Vagina (tissue), 2 donors: Measurements from ENCODE around the gene CDK3. TPM values are rescaled to one million over a fixed set of nuclear protein-coding genes. Genes with fewer than 3 reads are reported as not detected.
A peak's percentile ranks its signal among the peaks of the same experiment; 100 is the strongest.

Experiments
- DNase-seq, 2 donors: peaks; one replicate each; pipeline ENCODE4 v3.0.0-alpha.2; 2017; ENCODE audit errors: extremely low spot score in 2 of 2
- H3K27ac ChIP-seq: fragments of 200-600 bp; sonication (generic); one replicate; pipeline ENCODE4 v1.5.1; 2019
- H3K27me3 ChIP-seq: fragments of 200-600 bp; sonication (generic); one replicate; pipeline ENCODE4 v1.5.1; 2019
- H3K36me3 ChIP-seq, 2 donors: fragments of 200-600 bp; sonication (generic); one replicate each; pipeline ENCODE4 v1.5.1; 2017 to 2019
- H3K4me1 ChIP-seq: fragments of 200-600 bp; sonication (generic); one replicate; pipeline ENCODE4 v1.5.1; 2019
- H3K4me3 ChIP-seq, 2 donors: fragments of 200-600 bp; sonication (generic); 1 replicate in 1 of 2; 2 replicates in 1 of 2; pipeline ENCODE4 v1.5.1; 2016 to 2019
- H3K9me3 ChIP-seq: fragments of 200-600 bp; sonication (generic); one replicate; pipeline ENCODE4 v1.5.1; 2019
- CTCF ChIP-seq, 3 experiments: fragments of 450-650 bp in 2 of 3; fragments of 200-600 bp in 1 of 3; sonication (generic) in 1 of 3; IDR thresholded peaks; one replicate each; pipeline ENCODE4 v1.5.1; 2017 to 2019; ENCODE audit warnings: antibody characterized with exemption in 3 of 3, mild to moderate bottlenecking in 2 of 3, moderate library complexity in 2 of 3
- POLR2A ChIP-seq, 2 donors: fragments of 450-650 bp; IDR thresholded peaks; one replicate each; pipeline ENCODE4 v1.6.1; 2017; ENCODE audit warnings: antibody characterized with exemption in 2 of 2, mild to moderate bottlenecking in 2 of 2, moderate library complexity in 2 of 2
- POLR2AphosphoS5 ChIP-seq, 2 donors: sonication (generic); formaldehyde crosslinking; IDR thresholded peaks; one replicate each; pipeline ENCODE4 v1.9.0; 2017; ENCODE audit warnings: antibody characterized with exemption in 2 of 2, mild to moderate bottlenecking in 2 of 2, low read depth in 1 of 2; ENCODE audit not compliant: insufficient read depth in 1 of 2
- intact Hi-C: fragments of 100-400 bp; cut with DNase I; formaldehyde crosslinking; loops from one replicate; pipeline ENCODE4 v1.15.1; 2023
- total RNA-seq: library from RNA; depleted of rRNA; stranded (reverse); fragments of >200 nt; gene quantifications from one replicate; pipeline ENCODE4 v1.2.3, GENCODE V29; 2016

CDK3 gene
- total RNA-seq, 1 donor from 2014 or later = 3.2 TPM

- H3K4me3 ChIP-seq = no peak overlapping the region
- H3K27ac ChIP-seq = peak overlapping the region; percentile 30
- intact Hi-C loops = no loop called here
Measured at GRCh38 chr17:75976175-75976848, 24.3 kb upstream of the CDK3 start.

GRCh38 chr17:75978938-75979704 is 21.5 kb upstream of the CDK3 start, which contains the start of the genes ACOX1 and TEN1:
Gene ACOX1 (minus strand): TSS chr17:75979166. CDS start chr17:75979073, 93 bp downstream.
Gene TEN1 (plus strand): TSS chr17:75979240. CDS start chr17:75986193, 6,953 bp downstream.
- DNase-seq = peak in 1 of 2 donors; percentile 98

More at GRCh38 chr17:75976175-75976848, 24.3 kb upstream of the CDK3 start:
- H3K4me1 ChIP-seq = peaks cover 44% of the 10 kb centered on the region
- no peak for TF ChIP-seq POLR2A (IDR thresholded peaks at IDR 0.05)
- TF ChIP-seq POLR2AphosphoS5 (IDR thresholded peaks at IDR 0.05; ENCODE audit: insufficient read depth in 1 of 2, low read depth in 1 of 2) = no peak
- TF ChIP-seq CTCF (IDR thresholded peaks at IDR 0.05) = no peak
- no peaks in the 10 kb centered on the region for H3K9me3 ChIP-seq
- no peaks in the 10 kb centered on the region for H3K27me3 ChIP-seq
- DNase-seq = no peak
- peaks cover 0 to 4% of the 10 kb centered on the region in 2 donors for H3K36me3 ChIP-seq

GRCh38 chr17:75979705-75980187 is 20.9 kb upstream of the CDK3 start:
- no peaks in the 10 kb centered on the region for H3K27me3 ChIP-seq
- intact Hi-C loops = no loop called here
- peaks cover 72% of the 10 kb centered on the region for H3K4me1 ChIP-seq
- H3K9me3 ChIP-seq = no peaks in the 10 kb centered on the region
- DNase-seq = peak in 1 of 2 donors; percentile 91
- TF ChIP-seq POLR2AphosphoS5 (IDR thresholded peaks at IDR 0.05; ENCODE audit: insufficient read depth in 1 of 2, low read depth in 1 of 2) (no peak), POLR2A (IDR thresholded peaks at IDR 0.05) (no peak), CTCF (IDR thresholded peaks at IDR 0.05) (no peak)
- H3K4me3 ChIP-seq = peak overlapping the region; percentile 87 to 92
- peak overlapping the region; percentile 97 for H3K27ac ChIP-seq
- H3K36me3 ChIP-seq = no peaks in the 10 kb centered on the region

More at GRCh38 chr17:75978938-75979704, 21.5 kb upstream of the CDK3 start, which contains the start of the genes ACOX1 and TEN1:
- intact Hi-C loops = no loop called here
- H3K36me3 ChIP-seq = no peaks in the 10 kb centered on the region
- H3K27me3 ChIP-seq = no peaks in the 10 kb centered on the region
- H3K9me3 ChIP-seq = no peaks in the 10 kb centered on the region
- H3K4me1 ChIP-seq = peaks cover 66% of the 10 kb centered on the region
- TF ChIP-seq POLR2AphosphoS5 (IDR thresholded peaks at IDR 0.05; ENCODE audit: insufficient read depth in 1 of 2, low read depth in 1 of 2) (peak; percentile 90 to 95), POLR2A (IDR thresholded peaks at IDR 0.05) (peak in 1 of 2 donors; percentile 81), CTCF (IDR thresholded peaks at IDR 0.05) (peak in 2 of 3 experiments; percentile 1 to 13)
- peak within 1 kb of the TSS; percentile 87 to 92 for H3K4me3 ChIP-seq
- peak within 1 kb of the TSS; percentile 97 for H3K27ac ChIP-seq

- TF ChIP-seq CTCF (IDR thresholded peaks at IDR 0.05) (no peak), POLR2AphosphoS5 (IDR thresholded peaks at IDR 0.05; ENCODE audit: insufficient read depth in 1 of 2, low read depth in 1 of 2) (no peak), POLR2A (IDR thresholded peaks at IDR 0.05) (no peak)
- no peaks in the 10 kb centered on the region for H3K27me3 ChIP-seq
- peak overlapping the region; percentile 87 to 92 for H3K4me3 ChIP-seq
- H3K27ac ChIP-seq = peak overlapping the region; percentile 97
- no peaks in the 10 kb centered on the region for H3K9me3 ChIP-seq
- H3K36me3 ChIP-seq = no peaks in the 10 kb centered on the region
- peaks cover 72% of the 10 kb centered on the region for H3K4me1 ChIP-seq
- no peak for DNase-seq
- intact Hi-C loops = no loop called here
Measured at GRCh38 chr17:75980188-75981018, 20.3 kb upstream of the CDK3 start.
